GM21576 (cell line): Measurements from ENCODE around the gene SDC3.

Experiments
- ATAC-seq: cut with Tn5 transposase; IDR thresholded peaks from one replicate; pipeline ENCODE4 v1.9.1; 2021; ENCODE audit warnings: mild to moderate bottlenecking, moderate library complexity; ENCODE audit not compliant: unreplicated experiment

Gene SDC3

GRCh38 chr1:30855686-30856259 lies 52.8 kb downstream of the SDC3 start:
- no peak for ATAC-seq

GRCh38 chr1:30853350-30853749 lies 55.2 kb downstream of the SDC3 start:
- no peak for ATAC-seq

- no peak for ATAC-seq
These were observed 56.5 kb downstream of the SDC3 start for GRCh38 chr1:30852026-30852425.

- no peak for ATAC-seq
These were observed 57.3 kb downstream of the SDC3 start for GRCh38 chr1:30851286-30851685.

- no peak for ATAC-seq
These were observed 58.0 kb downstream of the SDC3 start for GRCh38 chr1:30850607-30851006.

GRCh38 chr1:30848130-30848529 lies 60.4 kb downstream of the SDC3 start:
- no peak for ATAC-seq

- ATAC-seq, result no peak
These were observed 61.1 kb downstream of the SDC3 start for GRCh38 chr1:30847358-30847972.

GRCh38 chr1:30846587-30846986 lies 62.0 kb downstream of the SDC3 start:
- ATAC-seq, result no peak

- no peak for ATAC-seq
These were observed 62.7 kb downstream of the SDC3 start for GRCh38 chr1:30845904-30846290.

- no peak for ATAC-seq
These were observed 63.2 kb downstream of the SDC3 start for GRCh38 chr1:30845237-30845903.

GRCh38 chr1:30844631-30845030 lies 63.9 kb downstream of the SDC3 start:
- no peak for ATAC-seq

GRCh38 chr1:30842697-30843354 lies 65.7 kb downstream of the SDC3 start:
- no peak for ATAC-seq

GRCh38 chr1:30840904-30841598 lies 67.5 kb downstream of the SDC3 start:
- ATAC-seq, result no peak

GRCh38 chr1:30839827-30840359 lies 68.7 kb downstream of the SDC3 start:
- ATAC-seq, result no peak

- no peak for ATAC-seq
These were observed 69.6 kb downstream of the SDC3 start for GRCh38 chr1:30838996-30839395.

- no peak for ATAC-seq
These were observed 70.9 kb downstream of the SDC3 start for GRCh38 chr1:30837653-30838052.

GRCh38 chr1:30834253-30834652 lies 74.3 kb downstream of the SDC3 start:
- ATAC-seq, result no peak

- ATAC-seq, result no peak
These were observed 78.0 kb downstream of the SDC3 start for GRCh38 chr1:30830537-30830936.

- no peak for ATAC-seq
These were observed 78.7 kb downstream of the SDC3 start for GRCh38 chr1:30829889-30830288.

- no peak for ATAC-seq
These were observed 83.7 kb downstream of the SDC3 start for GRCh38 chr1:30824736-30825429.
